22Rv1 (cell line): ENCODE measurements around the gene KCNH4.

Experiments
- CTCF ChIP-seq: fragments of 450-650 bp; IDR thresholded peaks from 2 replicates; pipeline ENCODE4 v1.5.1; 2017; ENCODE audit warnings: mild to moderate bottlenecking
- ZFX ChIP-seq: fragments of 450-650 bp; IDR thresholded peaks from 2 replicates; pipeline ENCODE4 v1.6.1; 2017; ENCODE audit warnings: antibody characterized with exemption, borderline replicate concordance

DNA sequence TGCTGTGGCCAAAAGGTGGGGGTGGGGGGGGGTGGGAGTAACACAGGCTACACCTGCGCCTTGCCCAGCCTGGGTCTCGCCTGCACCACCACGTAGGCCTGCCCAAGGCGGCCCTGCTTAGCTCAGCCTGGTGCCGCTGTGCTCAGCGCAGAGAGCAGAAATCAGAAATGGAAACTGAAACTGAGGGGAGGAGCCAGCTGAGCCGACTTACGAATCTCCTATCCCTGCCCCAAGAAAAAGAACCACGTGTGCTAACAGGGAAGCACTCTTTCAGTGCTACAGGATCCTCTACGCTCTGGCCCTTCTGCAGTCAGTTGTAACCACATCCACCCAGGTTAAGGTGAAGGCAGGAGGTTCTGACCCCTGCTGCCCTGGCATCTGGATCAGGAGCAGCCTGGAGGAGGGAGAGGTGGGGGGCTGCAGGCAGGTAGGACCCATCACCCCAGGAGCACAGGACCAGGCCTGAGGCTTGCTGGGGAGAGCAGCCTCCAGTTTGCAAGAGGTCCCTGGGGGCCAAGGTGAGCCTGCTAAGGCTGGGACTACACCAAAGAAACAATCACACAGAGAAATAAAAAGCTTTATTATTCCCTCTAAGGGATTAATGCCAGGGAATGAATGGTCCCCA lies 68.3 kb downstream of the KCNH4 start, which contains the start of gene DHX58:
- TF ChIP-seq CTCF (no peak), ZFX (no peak)
